ENCODE results near the gene WWOX. TPM values are rescaled to one million over a fixed set of nuclear protein-coding genes. Genes with fewer than 3 reads are reported as not detected.

The WWOX gene
- total RNA-seq, 1 donor from 2014 or later = 28.2 TPM

DNA sequence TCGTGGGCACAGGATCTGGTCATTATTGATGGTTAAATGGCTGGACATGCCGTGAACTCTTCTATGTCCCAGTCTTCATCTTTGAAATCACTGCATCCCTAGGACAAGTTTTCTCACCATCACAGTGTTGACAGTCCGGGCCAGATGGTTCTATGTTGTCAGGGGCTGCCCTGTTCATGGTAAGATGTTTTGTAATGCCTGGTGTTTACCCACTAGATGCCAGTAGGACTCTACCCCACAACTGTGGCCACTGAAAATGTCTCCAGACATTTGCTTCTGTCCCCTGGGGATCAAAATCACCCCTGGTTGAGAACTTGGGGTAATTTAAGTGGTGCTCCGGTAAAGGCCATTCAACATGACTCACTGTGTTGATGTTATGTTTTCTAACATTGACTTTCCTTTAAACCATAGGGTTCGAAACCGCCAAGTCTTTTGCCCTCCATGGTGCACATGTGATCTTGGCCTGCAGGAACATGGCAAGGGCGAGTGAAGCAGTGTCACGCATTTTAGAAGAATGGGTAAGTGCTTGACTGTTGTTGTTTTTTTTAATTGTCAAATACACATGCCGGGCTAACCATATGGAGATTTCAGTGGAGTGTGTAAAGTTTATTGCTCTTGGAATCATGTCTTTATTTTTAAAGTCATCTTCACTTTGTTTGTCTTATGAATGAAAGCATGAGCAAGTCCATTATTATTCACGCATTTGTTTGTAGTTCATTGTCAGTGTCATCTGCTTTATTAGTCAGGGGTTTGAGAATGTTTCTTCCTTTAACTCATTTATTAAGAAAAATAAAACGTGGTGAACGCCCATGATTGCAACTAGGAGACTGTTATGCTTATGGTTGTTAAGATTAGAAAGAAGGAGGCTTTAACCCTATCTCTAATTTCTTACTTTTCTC, 64.6 kb downstream of the WWOX start:
- peaks cover 9% of the 10 kb centered on the region for H3K36me3 Mint-ChIP-seq (ENCODE audit: unreplicated experiment)
- no peaks in the 10 kb centered on the region for H3K27me3 Mint-ChIP-seq (ENCODE audit: unreplicated experiment)
- DNase-seq (ENCODE audit: extremely low spot score, unreplicated experiment) = no peak
- peaks cover 2% of the 10 kb centered on the region for H3K9me3 Mint-ChIP-seq (ENCODE audit: unreplicated experiment)
- TF ChIP-seq, protein P1, sequence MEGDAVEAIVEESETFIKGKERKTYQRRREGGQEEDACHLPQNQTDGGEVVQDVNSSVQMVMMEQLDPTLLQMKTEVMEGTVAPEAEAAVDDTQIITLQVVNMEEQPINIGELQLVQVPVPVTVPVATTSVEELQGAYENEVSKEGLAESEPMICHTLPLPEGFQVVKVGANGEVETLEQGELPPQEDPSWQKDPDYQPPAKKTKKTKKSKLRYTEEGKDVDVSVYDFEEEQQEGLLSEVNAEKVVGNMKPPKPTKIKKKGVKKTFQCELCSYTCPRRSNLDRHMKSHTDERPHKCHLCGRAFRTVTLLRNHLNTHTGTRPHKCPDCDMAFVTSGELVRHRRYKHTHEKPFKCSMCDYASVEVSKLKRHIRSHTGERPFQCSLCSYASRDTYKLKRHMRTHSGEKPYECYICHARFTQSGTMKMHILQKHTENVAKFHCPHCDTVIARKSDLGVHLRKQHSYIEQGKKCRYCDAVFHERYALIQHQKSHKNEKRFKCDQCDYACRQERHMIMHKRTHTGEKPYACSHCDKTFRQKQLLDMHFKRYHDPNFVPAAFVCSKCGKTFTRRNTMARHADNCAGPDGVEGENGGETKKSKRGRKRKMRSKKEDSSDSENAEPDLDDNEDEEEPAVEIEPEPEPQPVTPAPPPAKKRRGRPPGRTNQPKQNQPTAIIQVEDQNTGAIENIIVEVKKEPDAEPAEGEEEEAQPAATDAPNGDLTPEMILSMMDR (IDR thresholded peaks at IDR 0.05) = peak; percentile 53
- peak overlapping the region; percentile 51 for H3K27ac Mint-ChIP-seq (ENCODE audit: unreplicated experiment)
- peaks cover 25% of the 10 kb centered on the region for H3K4me1 Mint-ChIP-seq (ENCODE audit: unreplicated experiment)
- H3K4me3 Mint-ChIP-seq (ENCODE audit: unreplicated experiment) = no peak overlapping the region

DNA sequence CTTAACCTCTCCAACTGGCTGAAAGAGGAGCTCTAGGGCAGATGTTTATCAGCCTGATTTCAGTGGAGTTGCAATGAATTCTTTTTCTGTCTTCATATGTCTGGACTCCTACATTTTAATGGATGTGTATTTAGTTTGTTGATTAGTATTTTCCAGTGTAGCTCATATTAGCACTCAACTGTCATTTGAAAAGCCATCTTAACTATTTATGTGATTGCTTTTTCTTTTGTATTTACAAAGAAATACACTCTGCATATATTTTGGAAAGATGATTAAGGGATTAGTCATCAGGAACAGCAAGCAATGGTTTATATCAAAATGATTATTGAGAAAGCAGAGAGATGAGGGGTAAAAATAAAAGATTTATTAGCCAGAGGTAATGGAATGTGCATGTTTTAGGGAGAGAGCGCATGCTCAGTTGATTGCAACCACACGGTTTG, 71.1 kb downstream of the WWOX start:
- H3K4me1 Mint-ChIP-seq (ENCODE audit: unreplicated experiment) = peaks cover 14% of the 10 kb centered on the region
- H3K27ac Mint-ChIP-seq (ENCODE audit: unreplicated experiment) = no peak overlapping the region
- H3K36me3 Mint-ChIP-seq (ENCODE audit: unreplicated experiment) = no peaks in the 10 kb centered on the region
- no peaks in the 10 kb centered on the region for H3K9me3 Mint-ChIP-seq (ENCODE audit: unreplicated experiment)
- H3K4me3 Mint-ChIP-seq (ENCODE audit: unreplicated experiment) = no peak overlapping the region
- TF ChIP-seq, protein P1 (IDR thresholded peaks at IDR 0.05) = no peak
- no peaks in the 10 kb centered on the region for H3K27me3 Mint-ChIP-seq (ENCODE audit: unreplicated experiment)
- DNase-seq (ENCODE audit: extremely low spot score, unreplicated experiment) = no peak

DNA sequence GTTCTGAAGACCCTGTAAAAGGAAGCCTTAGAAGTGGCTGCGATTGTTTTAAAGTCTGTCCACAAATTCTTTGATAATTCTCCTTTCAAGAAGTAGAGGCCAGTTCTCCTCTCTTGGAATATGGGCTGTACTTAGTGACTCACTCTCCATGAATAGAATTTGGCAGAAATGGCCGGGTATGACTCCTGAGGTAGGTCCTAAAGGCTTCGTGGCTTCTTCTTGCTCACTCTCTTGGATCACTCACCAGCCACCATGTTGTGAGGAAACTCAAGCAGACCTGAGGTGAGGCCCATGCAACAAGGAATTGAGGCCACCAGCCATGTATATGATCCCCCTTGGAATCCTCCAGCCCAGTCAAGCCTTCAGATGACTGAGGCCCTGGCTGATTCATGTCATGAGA, 75.8 kb downstream of the WWOX start:
- Mint-ChIP-seq H3K4me3 (ENCODE audit: unreplicated experiment) (no peak overlapping the region), H3K9me3 (ENCODE audit: unreplicated experiment) (no peaks in the 10 kb centered on the region), H3K36me3 (ENCODE audit: unreplicated experiment) (no peaks in the 10 kb centered on the region), H3K4me1 (ENCODE audit: unreplicated experiment) (peaks cover 21% of the 10 kb centered on the region), H3K27me3 (ENCODE audit: unreplicated experiment) (no peaks in the 10 kb centered on the region), H3K27ac (ENCODE audit: unreplicated experiment) (no peak overlapping the region)
- TF ChIP-seq, protein P1 (IDR thresholded peaks at IDR 0.05) = no peak
- DNase-seq (ENCODE audit: extremely low spot score, unreplicated experiment) = no peak

DNA sequence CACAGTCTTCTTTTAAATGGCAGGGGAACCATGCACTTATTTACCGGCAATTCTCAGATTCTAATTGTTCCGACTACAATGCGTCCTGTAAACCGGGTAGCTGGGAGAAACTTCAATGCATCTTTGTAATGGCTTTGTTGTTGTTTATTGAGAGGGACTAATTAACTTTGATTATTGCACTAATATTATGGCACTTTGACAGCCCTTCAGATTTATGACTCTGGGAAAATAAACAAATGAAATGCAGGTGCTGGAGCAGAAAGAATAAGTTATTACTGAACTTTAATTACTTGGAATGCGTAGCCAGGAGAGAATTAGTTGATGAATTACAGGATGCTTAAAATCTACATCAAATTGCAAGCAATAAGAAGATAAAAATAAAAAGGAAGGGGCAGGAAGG, 77.0 kb downstream of the WWOX start:
- no peak overlapping the region for H3K27ac Mint-ChIP-seq (ENCODE audit: unreplicated experiment)
- no peaks in the 10 kb centered on the region for H3K9me3 Mint-ChIP-seq (ENCODE audit: unreplicated experiment)
- H3K36me3 Mint-ChIP-seq (ENCODE audit: unreplicated experiment) = no peaks in the 10 kb centered on the region
- peaks cover 3% of the 10 kb centered on the region for H3K27me3 Mint-ChIP-seq (ENCODE audit: unreplicated experiment)
- no peak for DNase-seq (ENCODE audit: extremely low spot score, unreplicated experiment)
- TF ChIP-seq, protein P1 (IDR thresholded peaks at IDR 0.05) = no peak
- no peak overlapping the region for H3K4me3 Mint-ChIP-seq (ENCODE audit: unreplicated experiment)
- peaks cover 12% of the 10 kb centered on the region for H3K4me1 Mint-ChIP-seq (ENCODE audit: unreplicated experiment)

DNA sequence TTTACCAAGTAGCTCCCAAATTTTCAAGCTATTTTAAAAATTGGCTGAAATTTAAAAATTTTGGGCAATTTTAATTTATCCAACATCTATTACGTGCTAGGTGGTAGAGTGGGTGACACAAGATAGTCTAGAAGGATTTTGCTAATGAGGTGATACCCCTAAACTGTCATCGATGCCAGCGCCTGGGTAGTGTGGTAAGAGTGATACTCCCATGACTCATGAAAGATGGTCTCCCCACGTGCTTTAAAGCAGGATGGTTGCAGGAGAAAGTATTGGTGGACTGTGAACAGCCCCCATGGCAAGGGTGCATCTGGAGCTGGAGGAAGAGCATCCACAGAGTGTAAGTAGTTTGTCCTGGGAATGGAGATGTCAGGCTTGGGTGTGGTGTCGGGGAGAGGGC, 77.8 kb downstream of the WWOX start:
- Mint-ChIP-seq H3K4me1 (ENCODE audit: unreplicated experiment) (peaks cover 12% of the 10 kb centered on the region), H3K9me3 (ENCODE audit: unreplicated experiment) (no peaks in the 10 kb centered on the region), H3K27ac (ENCODE audit: unreplicated experiment) (no peak overlapping the region), H3K4me3 (ENCODE audit: unreplicated experiment) (no peak overlapping the region), H3K36me3 (ENCODE audit: unreplicated experiment) (no peaks in the 10 kb centered on the region), H3K27me3 (ENCODE audit: unreplicated experiment) (peaks cover 3% of the 10 kb centered on the region)
- TF ChIP-seq, protein P1 (IDR thresholded peaks at IDR 0.05) = no peak
- no peak for DNase-seq (ENCODE audit: extremely low spot score, unreplicated experiment)
